SU-DHL-6 (cell line): ENCODE results near the gene KDM2A.

Experiments
- H2AFZ ChIP-seq: fragments of 200-600 bp; sonication (generic); 2 replicates; pipeline ENCODE4 v1.6.1; 2014; ENCODE audit warnings: low read depth, mild to moderate bottlenecking, moderate library complexity, mixed read lengths, antibody characterized with exemption, low read length; ENCODE audit not compliant: severe bottlenecking
- H3F3A ChIP-seq: fragments of 200-600 bp; shearing (Covaris generic); 2 replicates; pipeline ENCODE4 v1.6.0; 2016; ENCODE audit warnings: antibody characterized with exemption, mild to moderate bottlenecking; ENCODE audit not compliant: insufficient read depth
- H3K27ac ChIP-seq: fragments of 200-600 bp; sonication (generic); 2 replicates; pipeline ENCODE4 v1.5.1; 2016; ENCODE audit warnings: low read depth, mild to moderate bottlenecking, low read length, moderate library complexity, mixed read lengths
- H3K27me3 ChIP-seq: fragments of 200-600 bp; sonication (generic), shearing (Covaris generic); 2 replicates; pipeline ENCODE4 v1.6.0; 2014; ENCODE audit warnings: mild to moderate bottlenecking, low read length
- H3K36me3 ChIP-seq: fragments of 200-600 bp; sonication (generic); 2 replicates; pipeline ENCODE4 v1.6.1; 2014; ENCODE audit warnings: mild to moderate bottlenecking, low read length, mixed read lengths
- H3K4me2 ChIP-seq: fragments of 300-600, 200-600 bp; shearing (Covaris generic), sonication (generic); 2 replicates; pipeline ENCODE4 v1.6.0; 2014; ENCODE audit warnings: low read length, low read depth, mild to moderate bottlenecking; ENCODE audit not compliant: poor library complexity, severe bottlenecking
- H3K4me3 ChIP-seq: fragments of 200-600 bp; sonication (generic); 2 replicates; pipeline ENCODE4 v1.5.1; 2014; ENCODE audit warnings: antibody characterized with exemption, low read length, mild to moderate bottlenecking, mixed read lengths; ENCODE audit not compliant: insufficient read depth, poor library complexity, severe bottlenecking
- H3K79me2 ChIP-seq: fragments of 200-600 bp; sonication (generic); 2 replicates; pipeline ENCODE4 v1.6.1; 2014; ENCODE audit warnings: mild to moderate bottlenecking, low read length, moderate library complexity; ENCODE audit not compliant: insufficient read depth
- H3K9ac ChIP-seq: fragments of 200-600 bp; sonication (generic); 2 replicates; pipeline ENCODE4 v1.7.0; 2014; ENCODE audit warnings: mild to moderate bottlenecking, low read length
- H3K9me2 ChIP-seq: fragments of 200-600 bp; sonication (generic); replicated peaks from 2 replicates; pipeline ENCODE4 v1.6.1; 2014; ENCODE audit warnings: low read length; ENCODE audit not compliant: insufficient read depth
- H3K9me3 ChIP-seq: fragments of 200-600 bp; sonication (generic); 2 replicates; pipeline ENCODE4 v1.6.1; 2014; ENCODE audit warnings: low read length, mixed read lengths; ENCODE audit not compliant: insufficient read depth
- H4K20me1 ChIP-seq: fragments of 200-600 bp; sonication (generic); 2 replicates; pipeline ENCODE4 v1.6.1; 2014; ENCODE audit warnings: low read depth, mild to moderate bottlenecking, antibody characterized with exemption, low read length, moderate library complexity, mixed read lengths
- CTCF ChIP-seq: fragments of 200-600 bp; sonication (generic); IDR thresholded peaks from one replicate; pipeline ENCODE4 v1.5.1; 2017; ENCODE audit warnings: antibody characterized with exemption, mild to moderate bottlenecking, low read length, moderate library complexity; ENCODE audit not compliant: insufficient read depth, poor library complexity, severe bottlenecking
- EZH2phosphoT487 ChIP-seq: fragments of 200-600 bp; sonication (generic), shearing (Covaris generic); conservative IDR thresholded peaks from 2 replicates; pipeline ENCODE4 v1.6.1; 2018; ENCODE audit warnings: mild to moderate bottlenecking, antibody characterized with exemption, low read length, moderate library complexity, mixed read lengths

The KDM2A gene

DNA sequence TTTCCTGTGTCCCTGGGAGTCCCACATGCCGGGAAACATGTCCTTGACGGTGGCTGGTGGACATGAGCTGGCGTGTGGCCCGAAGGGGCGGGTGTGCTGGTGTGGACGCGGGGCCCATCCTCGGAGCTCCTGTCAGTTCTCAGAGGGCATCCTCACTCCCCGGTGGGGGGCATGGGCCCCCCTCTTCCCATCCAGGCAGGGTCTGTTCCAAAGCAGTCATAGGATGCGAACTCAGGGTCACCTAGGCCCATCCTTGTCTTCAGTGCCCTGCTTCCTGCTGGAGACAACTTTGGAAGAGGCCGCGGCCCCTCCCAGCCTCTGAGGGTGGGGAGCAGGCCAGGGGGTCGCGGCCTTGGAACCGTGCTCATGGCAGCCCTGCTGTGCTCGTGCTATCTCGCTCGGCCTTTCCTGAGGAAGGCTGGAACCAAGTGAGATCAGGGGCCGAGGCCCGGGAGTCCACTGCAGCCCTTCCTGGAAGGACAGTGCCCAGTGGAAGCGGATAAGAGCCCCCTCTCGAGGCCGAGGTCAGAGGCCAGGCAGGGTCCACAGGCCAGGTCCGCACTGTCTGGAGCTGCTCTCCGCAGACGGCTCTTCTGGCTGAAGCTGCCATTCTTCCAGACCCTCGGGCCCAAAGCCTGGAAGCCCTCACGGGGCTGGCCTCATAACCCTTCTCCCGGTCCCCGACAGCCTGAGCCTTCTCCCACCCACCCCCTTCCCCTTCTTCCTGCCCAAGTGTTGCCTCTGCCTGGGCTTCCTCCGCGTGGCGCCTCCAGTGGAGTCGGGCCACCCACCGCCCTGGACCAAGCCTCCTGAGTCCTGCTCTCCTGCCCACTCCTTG lies 155.9 kb downstream of the KDM2A start:
- Histone ChIP-seq H3K9ac (no peak overlapping the region), H3K4me2 (no peak overlapping the region)
- TF ChIP-seq CTCF (no peak), EZH2phosphoT487 (no peak)

DNA sequence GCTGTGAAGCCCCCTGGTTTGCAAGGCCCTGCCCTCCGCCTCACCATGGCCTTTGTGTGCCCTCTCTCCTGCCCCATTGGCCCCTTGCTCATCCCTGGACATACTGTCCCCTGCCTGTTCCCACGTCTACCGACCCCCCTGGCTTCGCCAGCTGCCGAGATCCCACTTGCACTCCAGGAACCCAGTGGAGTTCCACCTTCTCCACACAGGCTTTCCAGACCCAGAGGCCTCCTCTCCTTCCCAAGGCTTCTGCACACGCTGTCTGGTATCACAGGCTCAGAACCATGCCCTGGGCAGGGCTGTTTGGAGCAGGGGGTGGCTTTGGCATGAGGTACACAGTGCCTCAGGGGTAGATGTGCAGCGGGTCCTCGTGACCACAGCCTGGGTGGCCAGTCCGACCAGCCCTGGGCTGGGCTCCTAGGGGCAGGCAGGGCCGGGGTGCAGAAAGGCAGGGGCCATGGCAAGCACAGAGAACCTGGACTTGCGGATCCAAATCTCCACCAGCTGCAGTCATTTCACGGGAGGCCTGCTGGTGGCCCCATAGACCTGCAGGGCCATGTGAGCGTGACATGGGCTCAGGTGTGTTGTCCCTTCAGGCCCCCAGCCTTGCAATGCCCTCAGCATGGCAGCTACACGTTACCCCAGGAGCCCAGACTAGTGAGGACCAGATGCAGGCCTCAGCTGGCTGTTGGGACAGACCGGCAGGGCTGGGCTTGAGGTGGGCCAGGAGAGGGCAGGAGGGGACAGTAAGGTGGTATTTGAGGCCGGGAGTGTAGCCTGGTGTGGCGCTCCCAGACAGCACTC lies 156.7 kb downstream of the KDM2A start:
- Histone ChIP-seq H3K27ac (peak overlapping the region; percentile 97), H3K79me2 (peaks cover 83% of the 10 kb centered on the region), H3F3A (peaks cover 19% of the 10 kb centered on the region), H4K20me1 (no peaks in the 10 kb centered on the region), H2AFZ (no peak overlapping the region), H3K9ac (0 out of 2 replicates have a peak overlapping the region, but pooled peaks have one; percentile 0), H3K27me3 (no peaks in the 10 kb centered on the region), H3K36me3 (peaks cover 3% of the 10 kb centered on the region; the same call in 1 of the 2 replicates), H3K4me2 (peak overlapping the region; percentile 73), H3K4me3 (no peak overlapping the region), H3K9me2 (no peaks in the 10 kb centered on the region), H3K9me3 (no peaks in the 10 kb centered on the region)
- TF ChIP-seq EZH2phosphoT487 (no peak), CTCF (no peak)

More for the DNA sequence above, 155.9 kb downstream of the KDM2A start:
- H3K9me3 ChIP-seq: no peaks in the 10 kb centered on the region
- H4K20me1 ChIP-seq: no peaks in the 10 kb centered on the region
- peak overlapping the region; percentile 97 for H3K27ac ChIP-seq
- no peaks in the 10 kb centered on the region for H3K27me3 ChIP-seq
- no peaks in the 10 kb centered on the region for H3K9me2 ChIP-seq
- H3K36me3 ChIP-seq: peaks cover 3% of the 10 kb centered on the region; the same call in 1 of the 2 replicates
- peaks cover 27% of the 10 kb centered on the region for H3F3A ChIP-seq
- no peak overlapping the region for H2AFZ ChIP-seq
- peaks cover 92% of the 10 kb centered on the region for H3K79me2 ChIP-seq
- no peak overlapping the region for H3K4me3 ChIP-seq

GRCh38 chr11:67276781-67277230 lies 157.7 kb downstream of the KDM2A start:
- Histone ChIP-seq H3K9ac (peak overlapping the region; percentile 73), H3K27me3 (no peaks in the 10 kb centered on the region), H3K79me2 (peaks cover 73% of the 10 kb centered on the region), H4K20me1 (no peaks in the 10 kb centered on the region), H2AFZ (no peak overlapping the region), H3K9me2 (no peaks in the 10 kb centered on the region), H3K4me2 (peak overlapping the region; percentile 73), H3K36me3 (peaks cover 3% of the 10 kb centered on the region; the same call in 1 of the 2 replicates), H3K4me3 (peak overlapping the region; percentile 28), H3F3A (peaks cover 18% of the 10 kb centered on the region), H3K9me3 (no peaks in the 10 kb centered on the region), H3K27ac (peak overlapping the region; percentile 97)
- peak; percentile 20 for TF ChIP-seq CTCF
- TF ChIP-seq EZH2phosphoT487: no peak
